Mesenchymal stem cell (in vitro differentiated cells and primary cell): ENCODE measurements around the gene DNAI2.

Experiments
- DNase-seq: peaks from one replicate; pipeline ENCODE4 v3.0.0-alpha.2; 2013
- H2AFZ ChIP-seq: one replicate; pipeline ENCODE4 v1.6.1; 2013; ENCODE audit warnings: low read depth, mild to moderate bottlenecking, control low read depth, inconsistent platforms, low read length, moderate library complexity
- H2AK5ac ChIP-seq: 2 replicates; pipeline ENCODE4 v1.6.1; 2013; ENCODE audit warnings: low read length, moderate library complexity, mild to moderate bottlenecking, inconsistent platforms; ENCODE audit not compliant: severe bottlenecking
- H2BK120ac ChIP-seq: one replicate; pipeline ENCODE4 v1.6.1; 2013; ENCODE audit warnings: low read depth, mild to moderate bottlenecking, inconsistent platforms, low read length, moderate library complexity
- H2BK12ac ChIP-seq, 2 experiments: one replicate each; pipeline ENCODE4 v1.6.1; 2013; ENCODE audit warnings: inconsistent platforms in 2 of 2, low read length in 2 of 2, mild to moderate bottlenecking in 2 of 2, moderate library complexity in 2 of 2, control low read depth in 1 of 2
- H2BK15ac ChIP-seq: one replicate; pipeline ENCODE4 v1.6.1; 2013; ENCODE audit warnings: mild to moderate bottlenecking, low read depth, inconsistent platforms; ENCODE audit not compliant: poor library complexity, severe bottlenecking
- H2BK5ac ChIP-seq: 2 replicates; pipeline ENCODE4 v1.6.1; 2013; ENCODE audit warnings: low read depth, mild to moderate bottlenecking, low read length, control low read depth, inconsistent platforms; ENCODE audit not compliant: poor library complexity, severe bottlenecking
- H3K14ac ChIP-seq, 2 experiments: one replicate each; pipeline ENCODE4 v1.6.1; 2013; ENCODE audit warnings: inconsistent platforms in 2 of 2, low read length in 2 of 2, control low read depth in 1 of 2, mild to moderate bottlenecking in 1 of 2, moderate library complexity in 1 of 2
- H3K18ac ChIP-seq, 2 experiments: one replicate each; pipeline ENCODE4 v1.6.1; 2013; ENCODE audit warnings: inconsistent platforms in 2 of 2, low read length in 2 of 2, control low read depth in 1 of 2, low read depth in 1 of 2, mild to moderate bottlenecking in 1 of 2
- H3K23ac ChIP-seq, 2 experiments: one replicate each; pipeline ENCODE4 v1.6.1; 2013; ENCODE audit warnings: inconsistent platforms in 2 of 2, low read length in 2 of 2, mild to moderate bottlenecking in 2 of 2, moderate library complexity in 2 of 2, control low read depth in 1 of 2
- H3K27ac ChIP-seq: 2 replicates; pipeline ENCODE4 v1.5.1; 2013; ENCODE audit warnings: mild to moderate bottlenecking, moderate library complexity, low read length, control low read depth, inconsistent platforms; ENCODE audit not compliant: poor library complexity, severe bottlenecking
- H3K27me3 ChIP-seq, 2 experiments: 2 replicates each; pipeline versions ENCODE4 v1.6.1 to v1.7.0; 2013; ENCODE audit warnings: low read length in 2 of 2, mild to moderate bottlenecking in 2 of 2, moderate library complexity in 2 of 2, control low read depth in 1 of 2, inconsistent platforms in 1 of 2; ENCODE audit not compliant: control insufficient read depth in 1 of 2, insufficient read depth in 1 of 2
- H3K36me3 ChIP-seq, 2 experiments: 2 replicates each; pipeline versions ENCODE4 v1.6.1 to v1.7.0; 2013; ENCODE audit warnings: low read length in 2 of 2, control low read depth in 1 of 2, inconsistent platforms in 1 of 2, low read depth in 1 of 2, mild to moderate bottlenecking in 1 of 2; ENCODE audit not compliant: insufficient read depth in 2 of 2, control insufficient read depth in 1 of 2
- H3K4ac ChIP-seq, 2 experiments: one replicate each; pipeline ENCODE4 v1.6.1; 2013; ENCODE audit warnings: inconsistent platforms in 2 of 2, low read length in 2 of 2, mild to moderate bottlenecking in 2 of 2, moderate library complexity in 2 of 2, control low read depth in 1 of 2, low read depth in 1 of 2
- H3K4me1 ChIP-seq: 2 replicates; pipeline ENCODE4 v1.6.1; 2013; ENCODE audit warnings: low read depth, low read length, control low read depth; ENCODE audit not compliant: control insufficient read depth, insufficient read depth
- H3K4me2 ChIP-seq: 2 replicates; pipeline ENCODE4 v1.6.1; 2013; ENCODE audit warnings: low read length, mild to moderate bottlenecking, inconsistent platforms; ENCODE audit not compliant: poor library complexity, severe bottlenecking
- H3K4me3 ChIP-seq, 2 experiments: 2 replicates each; pipeline versions ENCODE4 v1.5.1 to v1.7.0; 2013; ENCODE audit warnings: low read length in 2 of 2, mild to moderate bottlenecking in 2 of 2, control low read depth in 1 of 2, low read depth in 1 of 2; ENCODE audit not compliant: insufficient read depth in 1 of 2
- H3K79me1 ChIP-seq: replicated peaks from 2 replicates; pipeline ENCODE4 v1.6.1; 2013; ENCODE audit warnings: mild to moderate bottlenecking, control low read depth, low read length, inconsistent platforms; ENCODE audit not compliant: poor library complexity, severe bottlenecking
- H3K9ac ChIP-seq: 2 replicates; pipeline ENCODE4 v1.7.0; 2013; ENCODE audit warnings: mild to moderate bottlenecking, low read length, moderate library complexity
- H3K9me3 ChIP-seq: 2 replicates; pipeline ENCODE4 v1.7.0; 2013; ENCODE audit warnings: mild to moderate bottlenecking, low read length; ENCODE audit not compliant: control insufficient read depth
- H4K8ac ChIP-seq: one replicate; pipeline ENCODE4 v1.6.1; 2013; ENCODE audit warnings: inconsistent platforms, mild to moderate bottlenecking, low read length, moderate library complexity
- H4K91ac ChIP-seq: one replicate; pipeline ENCODE4 v1.6.1; 2013; ENCODE audit warnings: mild to moderate bottlenecking, low read length, inconsistent platforms
- WGBS: methylation state at CpG from one replicate; pipeline ENCODE4 v1.1.7; 2013; ENCODE audit warnings: mixed read lengths; 5-methylcytosine and 5-hydroxymethylcytosine counted together

The DNAI2 gene

DNA sequence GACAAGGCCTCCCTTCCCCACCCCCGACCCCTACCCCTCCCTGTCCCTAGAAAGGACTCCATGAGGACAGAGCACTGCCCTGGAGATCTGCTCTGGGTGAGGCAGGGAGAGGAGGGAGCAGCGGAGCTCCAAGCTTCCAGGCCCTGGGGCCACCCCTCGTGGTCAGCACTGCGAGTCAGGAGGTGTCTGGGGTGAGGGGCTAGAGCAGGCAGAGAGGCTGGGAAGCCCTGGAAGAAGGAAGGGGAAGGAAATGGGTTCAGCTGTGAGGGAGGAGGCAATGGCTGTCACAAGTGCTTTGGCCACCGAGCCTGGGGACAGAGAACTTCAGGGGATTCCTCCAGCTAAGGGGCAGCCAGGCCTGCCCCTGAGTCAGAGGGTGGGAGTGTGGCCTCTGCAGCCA lies 28.2 kb upstream of the DNAI2 start:
- no peak overlapping the region for H2BK5ac ChIP-seq
- no peak for DNase-seq
- no peak overlapping the region for H3K27ac ChIP-seq
- no peak overlapping the region for H3K4me3 ChIP-seq
- H3K4me1 ChIP-seq: peaks cover 8% of the 10 kb centered on the region
- no peak overlapping the region for H2BK15ac ChIP-seq
- no peak overlapping the region for H3K4ac ChIP-seq
- H4K91ac ChIP-seq: no peak overlapping the region
- no peaks in the 10 kb centered on the region for H3K36me3 ChIP-seq
- peaks cover 40% of the 10 kb centered on the region in 2 experiments for H3K27me3 ChIP-seq
- H2BK12ac ChIP-seq: no peak overlapping the region
- no peak overlapping the region for H3K18ac ChIP-seq
- H3K23ac ChIP-seq: no peak overlapping the region
- H3K9me3 ChIP-seq: no peaks in the 10 kb centered on the region
- H3K79me1 ChIP-seq: no peaks in the 10 kb centered on the region
- no peak overlapping the region for H2AK5ac ChIP-seq
- no peak overlapping the region for H3K14ac ChIP-seq
- H2AFZ ChIP-seq: no peak overlapping the region
- WGBS: 35% methylated on average over 4 of the region's 5 CpGs
- H3K9ac ChIP-seq: no peak overlapping the region
- no peak overlapping the region for H4K8ac ChIP-seq
- no peak overlapping the region for H2BK120ac ChIP-seq
- H3K4me2 ChIP-seq: no peak overlapping the region

DNA sequence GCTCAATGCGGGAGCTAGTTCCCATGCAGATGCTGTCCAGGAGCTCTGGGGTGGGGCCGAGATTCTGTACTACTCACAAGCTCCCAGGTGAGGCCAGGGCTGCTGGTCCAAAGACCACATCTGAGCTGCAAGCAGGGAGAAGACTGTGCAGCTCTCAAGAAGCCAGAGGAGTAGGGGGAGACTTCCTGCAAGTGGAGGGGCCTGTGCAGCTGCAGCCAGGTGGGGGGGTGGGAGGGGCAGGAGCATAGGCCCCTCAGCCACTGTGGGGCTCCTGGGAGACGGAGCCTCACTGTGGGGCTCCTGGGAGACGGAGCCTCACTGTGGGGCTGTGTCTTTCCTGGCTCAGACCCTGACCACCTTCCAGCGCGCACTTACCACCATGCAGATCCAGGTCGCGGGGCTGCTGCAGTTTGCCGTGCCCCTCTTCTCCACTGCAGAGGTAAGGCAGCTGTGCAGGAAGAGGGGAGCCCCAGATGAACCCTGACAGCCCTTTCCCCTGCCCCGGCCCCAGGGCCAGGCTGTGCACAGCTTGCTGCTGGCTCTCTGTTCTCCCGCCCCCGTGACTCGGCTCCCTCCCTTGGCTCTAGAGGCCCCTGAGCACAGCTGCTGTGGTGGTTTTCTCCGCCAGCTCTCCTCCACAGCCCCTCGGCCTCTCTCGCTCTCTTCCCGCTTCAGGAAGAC lies 24.3 kb upstream of the DNAI2 start:
- Histone ChIP-seq H3K4ac (no peak overlapping the region), H3K14ac (no peak overlapping the region), H3K36me3 (no peaks in the 10 kb centered on the region), H3K9ac (no peak overlapping the region), H3K27ac (no peak overlapping the region), H4K8ac (no peak overlapping the region), H3K4me3 (no peak overlapping the region), H3K23ac (no peak overlapping the region), H3K79me1 (no peaks in the 10 kb centered on the region), H2BK5ac (no peak overlapping the region), H3K4me1 (peaks cover 8% of the 10 kb centered on the region), H2BK15ac (no peak overlapping the region), H3K9me3 (no peaks in the 10 kb centered on the region), H2BK120ac (no peak overlapping the region), H3K27me3 (peaks cover 19 to 36% of the 10 kb centered on the region in 2 experiments), H3K18ac (no peak overlapping the region), H2BK12ac (no peak overlapping the region), H2AFZ (no peak overlapping the region), H3K4me2 (no peak overlapping the region), H4K91ac (no peak overlapping the region), H2AK5ac (no peak overlapping the region)
- no peak for DNase-seq
- WGBS: 82% methylated on average over 16 of the region's 17 CpGs

GRCh38 chr17:74250324-74250995 lies 23.6 kb upstream of the DNAI2 start:
- no peak overlapping the region for H3K18ac ChIP-seq
- no peak overlapping the region for H3K4me2 ChIP-seq
- no peak overlapping the region for H3K4me3 ChIP-seq
- no peak overlapping the region for H3K9ac ChIP-seq
- H3K9me3 ChIP-seq: no peaks in the 10 kb centered on the region
- no peak overlapping the region for H3K14ac ChIP-seq
- H3K36me3 ChIP-seq: no peaks in the 10 kb centered on the region
- H2BK5ac ChIP-seq: no peak overlapping the region
- no peak overlapping the region for H2BK120ac ChIP-seq
- H3K23ac ChIP-seq: no peak overlapping the region
- no peaks in the 10 kb centered on the region for H3K79me1 ChIP-seq
- DNase-seq: no peak
- peaks cover 2% of the 10 kb centered on the region for H3K4me1 ChIP-seq
- no peak overlapping the region for H2BK12ac ChIP-seq
- no peak overlapping the region for H2AFZ ChIP-seq
- H4K91ac ChIP-seq: no peak overlapping the region
- H2AK5ac ChIP-seq: no peak overlapping the region
- no peak overlapping the region for H3K27ac ChIP-seq
- H3K4ac ChIP-seq: no peak overlapping the region
- H3K27me3 ChIP-seq: peaks cover 12 to 31% of the 10 kb centered on the region in 2 experiments
- 78% methylated on average over 12 of the region's 12 CpGs for whole genome bisulfite sequencing
- H2BK15ac ChIP-seq: no peak overlapping the region
- no peak overlapping the region for H4K8ac ChIP-seq

DNA sequence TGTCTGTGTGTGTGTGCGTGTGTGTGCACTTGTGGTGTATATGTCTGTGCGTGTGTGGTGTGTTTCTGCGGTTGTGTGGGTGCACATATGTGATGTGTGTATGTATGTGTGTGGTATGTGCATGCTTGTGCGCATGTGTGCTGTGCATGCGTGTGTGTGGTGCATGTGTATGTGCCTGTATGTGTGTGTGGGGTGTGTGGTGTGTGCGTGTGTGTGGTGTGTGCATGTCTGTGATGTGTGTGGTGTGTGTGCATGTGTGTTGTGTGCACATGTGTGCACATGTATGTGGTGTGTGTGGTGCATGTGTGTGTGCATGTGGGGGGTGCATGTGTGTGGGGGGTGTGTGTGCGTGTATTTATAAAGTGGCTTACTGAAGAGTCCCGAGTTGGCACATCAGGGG lies 23.0 kb upstream of the DNAI2 start:
- Histone ChIP-seq H3K4me2 (no peak overlapping the region), H3K18ac (no peak overlapping the region), H4K91ac (peak overlapping the region; percentile 14), H3K9ac (no peak overlapping the region), H3K4me1 (no peaks in the 10 kb centered on the region), H4K8ac (no peak overlapping the region), H2AFZ (no peak overlapping the region), H3K4ac (no peak overlapping the region), H2BK120ac (no peak overlapping the region), H3K36me3 (no peaks in the 10 kb centered on the region), H3K14ac (no peak overlapping the region), H3K27me3 (peaks cover 8 to 29% of the 10 kb centered on the region in 2 experiments), H2BK15ac (no peak overlapping the region), H3K4me3 (no peak overlapping the region), H2BK5ac (no peak overlapping the region), H2AK5ac (no peak overlapping the region), H3K79me1 (no peaks in the 10 kb centered on the region), H3K23ac (no peak overlapping the region), H3K27ac (no peak overlapping the region), H2BK12ac (no peak overlapping the region), H3K9me3 (no peaks in the 10 kb centered on the region)
- no peak for DNase-seq
- WGBS: 95% methylated on average over 7 of the region's 8 CpGs
